WERI-Rb-1 (cell line): ENCODE measurements around the gene NKPD1.

Experiments
- DNase-seq: peaks from one replicate; pipeline ENCODE4 v3.0.0-alpha.2; 2020
- H3K27ac ChIP-seq: fragments of 250-450 bp; sonication (Bioruptor Pico); 2 replicates; pipeline ENCODE4 v1.5.1; 2020; ENCODE audit warnings: mild to moderate bottlenecking, moderate library complexity
- H3K27me3 ChIP-seq: fragments of 250-450 bp; sonication (Bioruptor Pico); 2 replicates; pipeline ENCODE4 v1.5.1; 2021; ENCODE audit warnings: mild to moderate bottlenecking, low read depth, moderate library complexity; ENCODE audit not compliant: insufficient read depth, severe bottlenecking
- H3K36me3 ChIP-seq: fragments of 250-450 bp; sonication (Bioruptor Pico); 2 replicates; pipeline ENCODE4 v1.5.1; 2020; ENCODE audit warnings: mild to moderate bottlenecking, moderate library complexity
- H3K4me3 ChIP-seq: 2 replicates; pipeline ENCODE4 v1.5.1; 2011; ENCODE audit warnings: low read depth, mild to moderate bottlenecking, control low read depth, low read length
- H3K9me3 ChIP-seq: fragments of 250-450 bp; sonication (Bioruptor Pico); 2 replicates; pipeline ENCODE4 v1.5.1; 2021; ENCODE audit warnings: mild to moderate bottlenecking, moderate library complexity; ENCODE audit not compliant: severe bottlenecking
- TF ChIP-seq, protein P1 (sequence below): IDR thresholded peaks from 2 replicates; pipeline ENCODE4 v1.5.1; 2011; ENCODE audit warnings: low read depth, mild to moderate bottlenecking, control low read depth, inconsistent platforms, low read length

NKPD1 gene

DNA sequence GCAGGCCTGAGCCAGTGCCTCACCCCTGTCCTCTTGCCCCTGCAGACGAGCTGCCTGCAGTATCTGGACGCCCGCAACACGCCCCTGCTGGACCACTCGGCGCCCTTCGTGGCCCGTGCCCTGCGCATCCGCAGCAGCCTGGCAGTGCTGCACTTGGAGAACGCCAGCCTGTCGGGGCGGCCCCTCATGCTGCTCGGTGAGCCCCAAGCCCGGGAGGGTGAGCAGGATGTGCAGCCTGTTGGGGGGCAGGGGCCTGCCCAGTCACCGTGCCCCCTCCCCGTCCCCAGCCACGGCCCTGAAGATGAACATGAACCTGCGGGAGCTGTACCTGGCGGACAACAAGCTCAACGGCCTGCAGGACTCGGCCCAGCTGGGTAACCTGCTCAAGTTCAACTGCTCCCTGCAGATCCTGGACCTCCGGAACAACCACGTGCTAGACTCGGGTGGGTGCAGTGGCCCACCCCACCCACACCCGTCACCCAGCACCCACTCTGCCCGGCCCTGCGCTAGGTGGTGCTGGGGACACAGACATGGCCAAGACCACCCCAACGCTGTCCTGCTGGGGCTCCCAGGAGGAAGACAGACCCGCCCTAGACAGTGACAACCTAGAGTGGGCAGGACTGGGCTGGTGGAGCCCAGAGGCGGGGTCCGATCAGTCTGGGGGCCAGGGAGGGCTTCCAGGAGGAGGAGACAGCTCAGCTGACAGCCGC is 18.6 kb downstream of the NKPD1 start:
- DNase-seq: no peak
- Histone ChIP-seq H3K27ac (no peak overlapping the region), H3K9me3 (no peaks in the 10 kb centered on the region), H3K27me3 (no peaks in the 10 kb centered on the region), H3K4me3 (no peak overlapping the region), H3K36me3 (peaks cover 36% of the 10 kb centered on the region)
- TF ChIP-seq, protein P1, sequence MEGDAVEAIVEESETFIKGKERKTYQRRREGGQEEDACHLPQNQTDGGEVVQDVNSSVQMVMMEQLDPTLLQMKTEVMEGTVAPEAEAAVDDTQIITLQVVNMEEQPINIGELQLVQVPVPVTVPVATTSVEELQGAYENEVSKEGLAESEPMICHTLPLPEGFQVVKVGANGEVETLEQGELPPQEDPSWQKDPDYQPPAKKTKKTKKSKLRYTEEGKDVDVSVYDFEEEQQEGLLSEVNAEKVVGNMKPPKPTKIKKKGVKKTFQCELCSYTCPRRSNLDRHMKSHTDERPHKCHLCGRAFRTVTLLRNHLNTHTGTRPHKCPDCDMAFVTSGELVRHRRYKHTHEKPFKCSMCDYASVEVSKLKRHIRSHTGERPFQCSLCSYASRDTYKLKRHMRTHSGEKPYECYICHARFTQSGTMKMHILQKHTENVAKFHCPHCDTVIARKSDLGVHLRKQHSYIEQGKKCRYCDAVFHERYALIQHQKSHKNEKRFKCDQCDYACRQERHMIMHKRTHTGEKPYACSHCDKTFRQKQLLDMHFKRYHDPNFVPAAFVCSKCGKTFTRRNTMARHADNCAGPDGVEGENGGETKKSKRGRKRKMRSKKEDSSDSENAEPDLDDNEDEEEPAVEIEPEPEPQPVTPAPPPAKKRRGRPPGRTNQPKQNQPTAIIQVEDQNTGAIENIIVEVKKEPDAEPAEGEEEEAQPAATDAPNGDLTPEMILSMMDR: no peak

DNA sequence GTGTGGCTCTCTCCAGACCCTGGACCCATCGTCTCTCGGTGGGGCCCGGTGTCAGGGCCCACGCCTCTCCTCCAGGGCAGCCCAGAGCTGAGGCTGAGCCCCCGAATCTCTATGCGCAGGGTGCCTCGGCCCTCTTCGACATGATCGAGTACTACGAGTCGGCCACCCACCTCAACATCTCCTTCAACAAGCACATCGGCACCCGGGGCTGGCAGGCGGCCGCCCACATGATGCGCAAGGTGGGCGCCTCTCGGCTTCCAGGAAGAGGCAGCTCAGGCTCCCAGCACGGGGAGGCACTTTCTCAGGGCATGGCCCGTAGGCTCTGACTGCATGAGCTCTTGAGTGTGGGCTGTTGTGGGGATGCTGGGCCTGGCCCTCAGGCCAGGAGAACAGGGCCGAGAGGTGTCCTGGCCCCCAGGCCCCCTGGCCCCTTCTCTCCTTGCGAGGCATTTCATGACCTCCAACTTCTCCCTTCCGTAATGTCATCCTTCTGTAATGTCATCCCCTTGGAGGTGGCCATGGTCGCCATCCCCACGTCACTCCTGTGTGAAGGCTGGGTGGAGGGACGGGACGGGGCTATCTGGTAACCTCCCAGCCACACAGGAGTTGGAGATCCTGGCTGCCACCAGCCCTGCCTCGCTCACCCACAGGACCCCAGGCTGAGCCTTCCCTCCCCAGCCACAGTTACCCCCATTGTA is 19.4 kb downstream of the NKPD1 start:
- no peaks in the 10 kb centered on the region for H3K9me3 ChIP-seq
- no peak for DNase-seq
- TF ChIP-seq, protein P1: no peak

DNA sequence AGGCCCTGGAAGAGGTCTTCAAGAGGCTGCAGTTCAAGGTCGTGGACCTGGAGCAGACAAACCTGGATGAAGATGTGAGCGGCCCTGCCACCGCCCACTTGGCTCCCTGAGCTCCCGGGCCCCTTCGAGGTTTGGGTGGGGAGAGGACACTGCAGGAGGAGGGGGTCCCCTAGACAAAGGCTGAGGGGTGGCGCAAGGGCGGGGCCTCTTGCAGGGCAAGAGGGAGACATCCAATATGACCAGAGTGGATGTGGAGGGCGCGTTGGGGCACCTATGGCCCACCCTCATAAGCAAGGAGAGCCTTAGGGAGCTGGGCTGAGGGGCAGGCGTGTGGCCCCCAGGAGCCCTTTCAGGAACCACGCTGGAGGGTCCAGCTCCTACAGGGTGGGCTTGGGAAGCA is 20.2 kb downstream of the NKPD1 start:
- Histone ChIP-seq H3K36me3 (peaks cover 29% of the 10 kb centered on the region), H3K27ac (no peak overlapping the region), H3K27me3 (no peaks in the 10 kb centered on the region), H3K9me3 (no peaks in the 10 kb centered on the region), H3K4me3 (no peak overlapping the region)
- TF ChIP-seq, protein P1: no peak
- DNase-seq: no peak

More for the DNA sequence above, 19.4 kb downstream of the NKPD1 start:
- no peak overlapping the region for H3K4me3 ChIP-seq
- no peaks in the 10 kb centered on the region for H3K27me3 ChIP-seq
- H3K27ac ChIP-seq: no peak overlapping the region
- peaks cover 32% of the 10 kb centered on the region for H3K36me3 ChIP-seq

DNA sequence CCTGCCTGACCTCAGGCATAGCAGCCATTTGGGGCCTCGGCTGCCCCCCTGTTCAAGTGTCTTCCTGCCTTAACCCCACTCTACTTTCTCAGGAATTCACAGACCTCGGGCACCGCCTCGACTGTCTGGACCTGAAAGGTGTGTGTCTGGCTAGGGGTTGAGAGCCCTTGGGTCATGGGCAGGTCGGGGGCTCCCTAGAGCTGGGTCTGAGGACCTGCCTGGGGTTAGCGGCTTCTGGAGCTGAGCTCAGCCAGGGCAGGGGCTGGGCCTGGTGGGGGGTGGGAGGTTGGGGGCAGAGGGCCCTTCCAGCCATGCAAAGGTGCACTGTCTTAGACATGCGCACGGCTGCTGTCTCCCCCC is 20.7 kb downstream of the NKPD1 start:
- H3K27ac ChIP-seq: no peak overlapping the region
- H3K36me3 ChIP-seq: peaks cover 28% of the 10 kb centered on the region
- TF ChIP-seq, protein P1: no peak

DNA sequence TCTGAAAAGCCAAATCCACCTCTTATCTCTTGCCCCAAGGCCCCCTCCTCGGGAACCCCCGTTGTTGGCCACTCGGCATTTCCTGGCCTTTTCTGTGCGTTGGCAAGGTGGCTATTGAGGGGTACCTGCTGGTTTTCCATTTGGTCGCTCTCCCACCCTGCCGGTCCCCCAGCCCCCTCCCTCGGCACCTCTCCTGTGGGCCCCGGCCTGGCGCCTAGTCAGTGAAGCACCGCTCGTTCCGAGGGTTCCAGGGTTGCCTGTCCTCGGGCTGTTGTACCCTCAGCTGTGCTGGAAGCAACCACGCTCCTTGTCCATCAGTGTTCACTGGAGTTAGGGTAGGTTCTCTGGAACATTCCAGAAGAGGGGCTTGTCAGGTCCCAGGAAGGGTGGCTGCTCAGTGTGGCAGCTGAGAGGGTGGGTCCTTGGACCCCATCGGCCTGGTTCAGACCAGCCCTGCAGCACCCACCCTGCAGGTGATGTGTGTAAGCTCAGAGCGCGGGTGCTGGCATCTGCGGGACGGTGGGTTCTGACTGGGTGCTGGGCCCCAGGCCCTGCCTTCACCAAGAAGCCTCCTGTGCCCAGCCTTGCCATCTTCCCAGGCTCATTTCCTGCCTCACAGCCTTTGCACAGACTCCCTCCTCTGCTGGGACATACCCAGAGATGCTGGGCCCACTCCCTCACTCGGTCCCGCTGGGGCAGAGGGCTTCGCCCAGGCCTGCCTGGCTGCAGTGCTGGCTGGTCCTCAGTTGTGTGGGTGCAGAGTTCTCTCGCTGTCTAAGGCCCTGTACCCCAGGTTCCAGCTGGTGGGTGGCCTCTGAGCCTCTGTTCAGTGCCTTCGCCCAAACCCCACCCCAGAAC is 21.3 kb downstream of the NKPD1 start:
- no peak for DNase-seq

More for the DNA sequence above, 20.7 kb downstream of the NKPD1 start:
- H3K9me3 ChIP-seq: no peaks in the 10 kb centered on the region
- H3K27me3 ChIP-seq: no peaks in the 10 kb centered on the region
- no peak overlapping the region for H3K4me3 ChIP-seq
- DNase-seq: no peak

More for the DNA sequence above, 21.3 kb downstream of the NKPD1 start:
- H3K27me3 ChIP-seq: no peaks in the 10 kb centered on the region
- peaks cover 25% of the 10 kb centered on the region for H3K36me3 ChIP-seq
- H3K4me3 ChIP-seq: no peak overlapping the region
- no peak overlapping the region for H3K27ac ChIP-seq
- H3K9me3 ChIP-seq: no peaks in the 10 kb centered on the region
- TF ChIP-seq, protein P1: no peak
